HPDE6-E6E7 (cell line): ENCODE measurements around the gene HOXB3.

ENCODE experiments used
- DNase-seq: peaks from one replicate; pipeline ENCODE4 v3.0.0; 2011; ENCODE audit warnings: missing footprints; ENCODE audit errors: extremely low spot score

HOXB3 gene

DNA sequence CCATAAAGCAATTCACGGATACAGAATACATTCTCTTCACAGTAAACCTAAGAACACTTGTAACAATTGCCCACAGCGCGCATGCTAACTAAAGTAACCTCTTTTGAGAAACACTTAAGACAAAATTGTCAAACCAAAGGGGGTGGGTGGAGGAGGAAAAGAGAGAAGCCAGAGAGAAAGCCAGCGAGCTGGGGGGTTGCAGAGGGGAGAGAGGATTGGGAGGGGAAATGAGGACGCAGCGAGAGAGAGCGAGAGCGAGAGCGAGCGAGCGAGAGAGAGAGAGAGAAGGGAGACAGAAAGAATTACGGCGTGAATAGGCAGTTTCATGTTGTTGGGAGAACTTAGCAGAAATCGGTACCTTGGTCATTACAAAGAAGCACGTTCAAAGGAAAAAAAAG is 22.4 kb upstream of the HOXB3 start:
- no peak for DNase-seq

GRCh38 chr17:48611681-48612455 is 21.8 kb upstream of the HOXB3 start:
- DNase-seq = no peak

- no peak for DNase-seq
These were observed 21.2 kb upstream of the HOXB3 start for GRCh38 chr17:48611213-48611612.

- DNase-seq = no peak
These were observed 20.5 kb upstream of the HOXB3 start, which contains the start of gene HOXB7 for GRCh38 chr17:48610282-48611211. TSS of gene HOXB7 (minus strand) at chr17:48611017. CDS start at chr17:48610918, 99 bp downstream.

DNA sequence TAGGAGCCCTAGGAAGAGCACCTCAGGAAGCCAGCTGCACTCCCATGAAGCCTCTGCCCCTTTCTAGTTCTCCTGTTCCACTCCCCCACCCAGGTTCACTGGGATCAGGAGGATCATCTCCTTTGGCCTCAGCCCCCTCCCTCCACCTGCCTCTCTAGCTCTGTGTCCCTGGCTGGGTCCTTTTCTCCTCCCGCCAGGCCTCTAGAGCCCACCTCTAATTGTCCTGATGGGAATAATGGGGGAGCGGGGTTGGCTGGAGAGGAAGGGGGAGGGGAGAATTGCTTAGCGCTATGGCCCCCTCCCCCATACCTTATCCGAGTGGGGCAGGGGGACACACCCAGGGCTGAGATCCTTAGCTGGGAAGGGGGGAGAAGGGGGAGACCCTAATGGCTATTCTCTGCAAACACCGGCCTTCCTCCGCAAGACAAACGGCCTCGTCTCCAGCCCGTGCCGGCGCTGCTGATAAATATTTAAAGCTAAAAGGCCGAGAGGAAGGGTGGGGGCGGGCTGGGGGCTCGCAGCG is 19.8 kb upstream of the HOXB3 start:
- DNase-seq = no peak

DNA sequence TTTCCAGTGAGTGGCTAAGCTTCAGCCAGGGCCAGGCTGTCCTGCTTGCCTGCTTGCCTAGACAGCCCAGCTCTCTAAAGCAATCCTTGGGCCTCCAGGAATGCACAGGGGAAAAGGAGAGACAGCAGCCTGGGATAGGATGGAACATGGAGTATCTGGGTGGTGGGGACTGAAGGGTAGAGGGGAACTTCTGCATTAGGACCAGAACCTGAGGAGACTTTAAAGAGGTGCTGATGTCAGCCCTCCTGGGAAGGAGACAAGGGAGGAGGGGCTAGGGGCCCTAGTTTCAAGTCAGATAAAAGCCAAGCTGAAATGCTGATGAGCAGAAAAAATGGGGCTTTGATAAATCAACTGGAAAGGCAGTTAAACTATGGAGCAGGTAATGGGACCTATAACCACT is 19.0 kb upstream of the HOXB3 start:
- no peak for DNase-seq

DNA sequence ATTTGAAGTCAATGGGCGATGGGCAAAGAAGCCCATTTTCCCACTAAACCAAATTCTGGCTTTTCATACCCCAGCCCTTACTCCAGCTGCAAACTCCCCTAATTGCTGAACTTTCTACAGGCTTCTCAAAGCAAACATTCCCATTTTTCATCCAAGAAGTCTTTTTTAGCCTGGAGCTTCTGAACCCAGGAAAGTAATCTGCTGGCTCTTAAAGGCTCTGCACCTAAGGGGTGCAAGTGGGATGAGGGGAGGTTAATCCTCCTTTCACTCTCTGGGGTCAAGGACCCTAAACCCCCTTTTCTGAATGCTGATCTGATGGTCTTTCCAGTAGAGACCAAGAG is 18.4 kb upstream of the HOXB3 start:
- DNase-seq = no peak

- DNase-seq = no peak
These were observed 17.0 kb upstream of the HOXB3 start for GRCh38 chr17:48606892-48607614.

- DNase-seq = no peak
These were observed 16.2 kb upstream of the HOXB3 start for GRCh38 chr17:48605991-48606891.

GRCh38 chr17:48605409-48605919 is 15.4 kb upstream of the HOXB3 start:
- no peak for DNase-seq

DNA sequence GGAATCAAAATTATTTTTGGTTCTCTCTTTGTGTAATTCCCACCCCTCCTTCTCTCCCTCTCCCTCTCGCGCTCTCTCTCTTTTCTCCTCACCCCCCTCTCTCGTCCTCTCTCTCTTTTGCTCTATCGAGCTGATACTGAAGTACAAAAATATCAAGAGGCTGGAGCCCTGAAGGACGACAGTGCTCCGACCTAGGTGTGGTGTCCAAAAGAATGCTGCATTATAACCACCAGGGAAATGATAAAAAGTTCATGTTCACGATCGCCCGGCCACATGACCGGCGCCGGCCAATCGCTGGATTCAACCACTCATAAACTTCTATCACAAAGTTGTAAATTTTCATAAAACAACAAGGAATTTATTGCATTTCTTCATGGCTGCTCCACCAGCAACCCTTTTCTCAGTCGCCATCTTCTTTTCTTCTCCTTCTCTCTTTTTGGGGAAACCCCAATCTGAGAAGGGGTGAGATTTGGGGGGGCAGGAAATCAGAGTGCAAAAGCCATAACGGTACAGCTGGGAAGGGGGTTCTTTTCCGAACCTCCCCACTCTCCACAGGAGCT is 14.8 kb upstream of the HOXB3 start, which contains the start of gene HOXB6:
Gene HOXB6, minus strand, starts transcription at position 217 of the 560 bp plus-strand sequence. CDS start 6,836 bp downstream, outside the sequence.
- no peak for DNase-seq

- no peak for DNase-seq
These were observed 14.1 kb upstream of the HOXB3 start for GRCh38 chr17:48603959-48604769.

- no peak for DNase-seq
These were observed 11.7 kb upstream of the HOXB3 start for GRCh38 chr17:48601539-48602425.

DNA sequence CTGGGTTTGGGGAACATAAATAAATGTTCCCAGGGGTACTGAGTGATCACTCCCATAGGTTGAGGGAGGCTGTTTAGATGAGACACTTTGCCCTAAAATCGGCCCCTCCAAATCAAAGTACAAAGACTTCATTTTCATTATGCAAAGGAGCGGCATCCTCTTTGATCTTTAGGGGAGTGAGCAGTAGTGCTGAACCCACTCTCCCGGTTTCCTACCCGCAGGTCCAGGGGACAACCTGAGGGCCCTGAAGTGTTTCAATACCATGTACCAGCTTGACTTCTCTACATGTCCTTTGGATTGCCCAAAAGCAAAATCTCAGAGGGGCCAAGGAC is 11.1 kb upstream of the HOXB3 start:
- DNase-seq = no peak

DNA sequence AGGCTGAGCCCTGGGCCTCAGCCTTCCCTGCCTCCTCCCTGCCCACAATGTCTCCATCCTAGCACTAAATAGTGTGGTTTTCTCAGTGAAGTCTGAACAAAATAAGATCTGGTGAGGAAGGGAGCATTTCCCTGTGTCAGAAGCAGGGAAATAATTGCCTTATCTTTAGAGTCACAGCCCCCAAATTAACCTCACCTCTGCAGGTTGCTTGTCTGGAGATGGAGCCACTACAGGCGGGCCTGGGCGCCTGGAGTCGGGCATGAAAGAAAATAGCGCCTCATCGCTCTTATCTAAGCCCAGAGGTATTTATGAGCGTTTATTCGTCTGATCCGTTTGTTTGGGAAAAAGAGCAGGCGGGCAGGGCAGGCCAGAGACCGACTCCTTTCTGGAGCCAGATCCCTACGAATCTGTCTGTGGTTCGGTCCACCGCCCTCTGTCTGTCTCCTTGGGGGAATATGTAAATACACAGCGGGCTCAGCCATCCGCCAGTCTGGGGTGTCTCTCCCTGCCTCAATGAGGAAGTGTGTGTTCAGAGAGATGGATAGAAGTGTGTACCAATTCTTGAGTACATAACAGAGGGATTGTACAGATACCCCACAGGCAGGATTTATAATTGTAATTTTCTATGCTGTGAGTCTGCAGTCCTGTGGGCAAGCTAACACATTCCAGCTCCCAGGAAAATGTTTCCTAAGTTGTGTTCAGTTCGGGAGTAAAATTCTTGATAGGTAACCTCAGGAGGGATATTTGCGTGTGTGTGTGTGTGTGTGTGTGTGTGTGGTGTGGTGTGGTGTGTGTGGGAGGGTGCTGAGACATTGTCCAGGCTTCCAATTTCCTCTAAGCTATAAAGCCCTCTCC is 10.4 kb upstream of the HOXB3 start:
- no peak for DNase-seq

GRCh38 chr17:48599354-48599753 is 9.3 kb upstream of the HOXB3 start:
- DNase-seq = no peak

GRCh38 chr17:48598736-48599135 is 8.7 kb upstream of the HOXB3 start:
- no peak for DNase-seq
